Measurements from ENCODE around the gene WDR74.

- TF ChIP-seq NR1H2 (CRISPR knock-in tag; IDR thresholded peaks at IDR 0.05) (no peak), CTCF (IDR thresholded peaks at IDR 0.05) (no peak)
Observed at GRCh38 chr11:62857541-62857982, 18.2 kb upstream of the WDR74 start.

Data from WTC11 (cell line).